GM21423 (cell line): ENCODE results near the gene ZNF648.
"Not testable (repeated sequence)": the region's sequence is repeated elsewhere in the genome, so short reads cannot be mapped to it uniquely, and the experiment has no call there.

Experiments
- ATAC-seq: cut with Tn5 transposase; IDR thresholded peaks from one replicate; pipeline ENCODE4 v1.9.1; 2021; ENCODE audit warnings: mild to moderate bottlenecking, moderate library complexity; ENCODE audit not compliant: unreplicated experiment

Gene ZNF648

DNA sequence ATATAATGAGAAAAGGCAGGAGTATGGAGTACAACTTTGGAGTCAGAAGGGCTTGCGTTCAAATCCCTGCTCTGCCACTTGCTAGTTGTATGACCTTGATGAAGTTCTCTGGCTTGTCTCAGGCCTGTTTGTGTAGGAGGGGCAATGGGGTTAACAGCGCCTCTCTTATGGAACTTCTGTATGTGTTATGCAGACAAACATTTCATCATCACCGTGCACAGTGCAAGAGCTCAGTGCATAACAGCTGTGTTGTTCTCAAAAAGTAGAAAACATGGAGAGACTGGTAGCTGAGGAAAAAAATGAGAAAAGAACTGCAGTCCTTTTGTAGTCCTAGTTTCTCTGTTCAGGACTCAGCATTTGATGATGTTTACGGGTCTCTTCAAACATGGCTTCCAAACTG is 10.4 kb upstream of the ZNF648 start:
- ATAC-seq, result no peak

GRCh38 chr1:182069028-182069466 is 7.5 kb upstream of the ZNF648 start:
- no peak for ATAC-seq

- no peak for ATAC-seq
Observed at GRCh38 chr1:182066934-182067333, 5.4 kb upstream of the ZNF648 start.

GRCh38 chr1:182065126-182065845 is 3.8 kb upstream of the ZNF648 start:
- ATAC-seq, result no peak

- no peak for ATAC-seq
Observed at GRCh38 chr1:182064611-182065010, 3.1 kb upstream of the ZNF648 start.

GRCh38 chr1:182062223-182062622 is 711 bp upstream of the ZNF648 start:
- ATAC-seq, result no peak

- ATAC-seq, result no peak
Observed at GRCh38 chr1:182060877-182061276, 635 bp downstream of the ZNF648 start.

GRCh38 chr1:182059936-182060335 is 1.6 kb downstream of the ZNF648 start:
- no peak for ATAC-seq

DNA sequence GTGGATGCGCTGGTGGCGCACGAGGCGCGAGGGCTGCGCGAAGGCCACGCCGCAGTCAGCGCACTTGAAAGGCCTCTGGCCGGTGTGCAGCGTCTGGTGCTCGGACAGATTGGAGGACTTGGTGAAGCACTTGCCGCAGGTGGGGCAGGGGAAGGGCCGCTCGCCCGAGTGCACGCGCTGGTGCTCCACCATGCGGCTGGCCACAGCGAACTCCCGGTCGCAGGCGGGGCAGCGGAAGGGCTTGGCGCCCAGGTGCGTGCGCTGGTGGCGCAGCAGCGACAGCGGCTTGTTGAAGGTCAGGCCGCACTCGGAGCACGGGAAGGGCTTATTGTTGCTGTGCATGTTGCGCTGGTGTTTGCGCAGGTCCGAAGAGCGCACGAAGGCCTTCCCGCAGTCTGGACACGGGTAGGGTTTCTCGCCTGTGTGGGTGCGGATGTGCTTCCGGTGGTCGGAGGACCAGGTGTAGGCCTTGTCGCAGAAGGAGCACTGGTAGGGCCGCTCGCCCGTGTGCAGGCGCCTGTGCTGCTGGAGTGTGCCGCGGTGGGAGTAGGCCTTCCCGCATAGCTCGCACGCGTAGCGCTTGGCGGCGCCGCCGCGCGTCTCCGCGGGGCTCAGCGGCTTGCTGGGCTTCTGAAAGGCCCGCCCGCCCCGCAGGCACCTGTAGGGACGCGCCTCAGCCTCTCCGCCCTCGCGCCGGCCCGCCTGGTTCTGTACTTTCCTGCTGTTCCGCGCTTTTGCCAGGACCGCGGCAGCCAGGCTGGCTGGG is 4.7 kb downstream of the ZNF648 start:
- no peak for ATAC-seq

DNA sequence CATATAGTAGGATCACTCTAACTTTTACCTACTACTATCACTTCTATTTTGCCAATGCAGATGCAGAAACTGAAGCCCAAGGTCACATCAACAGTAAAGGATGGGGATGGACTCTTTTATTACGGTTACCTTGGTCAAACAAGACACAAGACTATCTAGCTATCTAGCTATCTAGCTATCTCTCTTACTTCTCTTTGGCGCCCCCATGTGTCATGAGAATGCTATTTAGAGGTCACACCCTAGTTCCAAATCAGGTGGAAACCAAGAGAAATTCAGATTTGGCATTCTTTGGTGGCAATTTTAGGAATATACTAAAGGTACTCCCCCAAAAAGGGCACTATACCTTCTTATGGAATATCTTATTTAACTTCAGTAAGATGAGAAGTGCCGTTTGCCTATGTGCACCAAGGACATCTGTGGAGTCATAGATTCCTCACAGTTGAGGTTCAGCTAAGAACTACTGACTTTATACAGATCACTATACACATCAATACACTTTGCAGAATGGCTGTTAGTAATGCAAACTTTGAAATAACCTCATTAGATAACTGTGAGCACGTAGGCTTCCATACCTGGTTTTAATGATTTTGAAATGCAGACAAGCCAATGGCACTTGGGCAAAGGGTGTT is 6.7 kb downstream of the ZNF648 start:
- ATAC-seq, result peak; percentile 54

GRCh38 chr1:182052355-182052754 is 9.2 kb downstream of the ZNF648 start:
- no peak for ATAC-seq

- no peak for ATAC-seq
Observed at GRCh38 chr1:182051938-182052337, 9.6 kb downstream of the ZNF648 start.

DNA sequence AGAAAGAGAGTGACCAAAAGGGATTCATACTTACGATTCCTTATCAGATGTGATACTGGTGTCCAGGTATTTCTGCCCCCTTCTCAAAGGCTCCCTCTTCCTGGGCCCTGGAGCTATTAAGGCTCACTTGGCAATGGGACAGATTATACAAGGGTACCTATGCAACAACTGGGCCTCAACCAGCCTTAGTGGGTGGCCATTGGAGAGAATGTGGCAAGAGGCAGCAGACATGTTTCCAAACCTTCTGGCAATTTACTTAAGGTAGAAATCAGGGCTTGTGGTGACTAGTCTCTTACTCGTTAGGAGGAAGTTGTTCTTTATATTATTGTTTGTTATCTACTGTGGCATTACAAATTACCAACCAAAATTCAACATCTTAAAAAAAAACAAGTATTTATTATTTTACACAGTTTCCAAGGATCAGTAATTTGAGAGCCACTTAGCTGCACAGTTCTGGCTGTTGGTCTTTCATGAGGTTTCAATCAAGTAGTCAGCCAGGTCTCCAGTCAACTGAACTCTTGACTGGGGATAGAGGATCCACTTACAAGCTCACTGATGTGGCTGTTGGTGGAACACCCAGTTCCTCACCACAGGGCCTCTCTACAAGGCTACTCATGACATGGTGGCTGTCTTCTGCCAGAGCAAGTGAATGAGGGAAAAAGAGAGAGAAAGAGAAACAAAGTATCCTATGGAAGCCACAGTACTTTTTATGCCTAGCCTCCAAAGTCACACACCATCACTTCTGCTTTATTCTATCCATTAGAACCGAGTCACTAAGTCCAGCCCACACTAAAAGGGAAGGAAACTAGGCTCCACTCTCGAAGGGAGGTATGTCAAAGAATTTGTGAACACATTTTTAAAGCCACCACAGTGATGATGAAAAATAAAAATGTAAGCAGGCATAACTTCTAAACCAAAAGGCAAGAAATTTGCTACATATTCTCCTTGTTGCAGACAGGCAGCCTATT is 10.7 kb downstream of the ZNF648 start:
- ATAC-seq, result no peak

GRCh38 chr1:182048562-182048961 is 12.9 kb downstream of the ZNF648 start:
- ATAC-seq, result no peak

GRCh38 chr1:182046763-182047162 is 14.7 kb downstream of the ZNF648 start:
- ATAC-seq, result peak; percentile 68

- not testable (repeated sequence) for ATAC-seq
Observed at GRCh38 chr1:182045481-182045880, 16.0 kb downstream of the ZNF648 start.

DNA sequence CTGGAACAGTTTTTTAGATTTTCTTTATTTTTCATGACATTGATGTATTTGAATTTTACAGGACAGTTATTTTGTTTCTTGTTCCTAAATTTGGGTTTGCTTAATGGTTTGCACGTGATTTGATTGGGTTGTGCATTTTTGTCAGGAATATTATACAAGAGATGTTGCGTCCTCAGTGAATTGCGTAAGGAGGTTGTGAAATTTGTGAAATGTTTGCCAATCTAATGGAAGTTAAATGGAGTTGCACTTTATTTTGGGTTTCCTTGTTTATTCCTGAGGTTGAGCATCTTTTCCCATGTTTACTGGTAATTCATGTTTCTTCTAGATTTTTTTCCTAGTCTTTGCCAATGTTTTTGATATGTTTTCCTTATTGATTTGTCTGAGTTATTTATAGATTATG is 19.9 kb downstream of the ZNF648 start:
- ATAC-seq, result no peak

GRCh38 chr1:182038220-182038619 is 23.3 kb downstream of the ZNF648 start:
- no peak for ATAC-seq

DNA sequence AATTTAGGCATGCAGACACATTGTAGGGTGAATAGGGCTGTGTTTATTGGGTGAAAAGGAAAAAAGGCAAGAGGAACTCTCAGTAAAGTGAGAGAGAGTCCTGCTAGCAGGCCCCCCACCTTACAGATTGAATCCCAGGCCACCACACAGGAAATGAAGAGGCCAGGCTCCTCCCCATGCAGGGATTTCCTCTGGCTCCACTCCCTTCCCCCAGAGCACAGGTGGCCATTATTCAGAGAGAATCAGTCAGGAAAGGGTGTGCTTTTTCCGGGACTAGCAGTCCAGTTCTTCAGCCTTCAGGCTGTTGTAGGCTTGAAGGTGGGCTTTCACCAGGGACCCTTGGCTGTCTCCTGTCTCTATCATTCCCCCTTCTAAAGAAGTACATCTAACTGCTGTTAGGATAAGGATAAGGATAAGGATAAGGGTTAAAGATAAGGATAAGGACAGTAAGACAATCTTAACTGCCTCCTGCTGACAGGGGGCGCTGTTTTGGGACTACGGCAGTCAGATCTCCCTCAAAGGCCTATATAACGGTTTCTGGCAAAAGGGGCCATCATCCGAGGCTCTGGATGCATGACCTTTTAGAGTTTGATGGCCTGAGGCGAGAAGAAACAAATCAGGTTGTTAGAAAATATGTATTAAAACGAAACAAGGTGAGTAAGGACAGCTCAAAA is 26.3 kb downstream of the ZNF648 start:
- ATAC-seq, result no peak

- no peak for ATAC-seq
Observed at GRCh38 chr1:182032251-182032650, 29.3 kb downstream of the ZNF648 start.
